CD8-positive, alpha-beta memory T cell (primary cell): ENCODE data around the gene SART3. TPM values are rescaled to one million over a fixed set of nuclear protein-coding genes. Genes with fewer than 3 reads are reported as not detected.

Experiments used
- CTCF ChIA-PET: fragments of 350-600 bp; sonication (Branson Sonifier 250); formaldehyde crosslinking; loops from one replicate; lab custom pipeline; 2021; ENCODE audit warnings: antibody characterized with exemption; lab: Charles Lee
- POLR2A ChIA-PET: fragments of 350-600 bp; sonication (Branson Sonifier 250); formaldehyde crosslinking; loops from one replicate; lab custom pipeline; 2021; ENCODE audit warnings: antibody characterized with exemption; lab: Charles Lee
- DNase-seq, 5 donors: peaks; one replicate each; pipeline versions ENCODE4 v3.0.0 to v3.0.0-alpha.2; 2020 to 2022; ENCODE audit warnings: mixed read lengths in 1 of 5
- H3K27ac ChIP-seq: one replicate; pipeline ENCODE4 v1.7.0; 2013; ENCODE audit warnings: low read depth, mild to moderate bottlenecking, low read length, moderate library complexity
- H3K27me3 ChIP-seq: 2 replicates; pipeline ENCODE4 v1.7.0; 2013; ENCODE audit warnings: low read length, mild to moderate bottlenecking; ENCODE audit not compliant: insufficient read depth, poor library complexity, severe bottlenecking
- H3K36me3 ChIP-seq: 2 replicates; pipeline ENCODE4 v1.7.0; 2013; ENCODE audit warnings: mild to moderate bottlenecking, low read length, moderate library complexity; ENCODE audit not compliant: insufficient read depth
- H3K4me1 ChIP-seq: 2 replicates; pipeline ENCODE4 v1.7.0; 2013; ENCODE audit warnings: mild to moderate bottlenecking, low read length, moderate library complexity; ENCODE audit not compliant: insufficient read depth
- H3K4me3 ChIP-seq: 2 replicates; pipeline ENCODE4 v1.7.0; 2013; ENCODE audit warnings: mild to moderate bottlenecking, low read length
- H3K9me3 ChIP-seq: 2 replicates; pipeline ENCODE4 v1.7.0; 2013; ENCODE audit warnings: mild to moderate bottlenecking, low read length
- H3K27ac Mint-ChIP-seq, 8 donors: one replicate each; pipeline ENCODE4 v1.8.0; 2020 to 2021; ENCODE audit warnings: mixed read lengths in 8 of 8, mild to moderate bottlenecking in 6 of 8, inconsistent platforms in 3 of 8, moderate library complexity in 3 of 8
- H3K27me3 Mint-ChIP-seq, 2 donors: one replicate each; pipeline ENCODE4 v1.8.0; 2020 to 2021; ENCODE audit warnings: mixed read lengths in 2 of 2, mild to moderate bottlenecking in 1 of 2, moderate library complexity in 1 of 2
- H3K36me3 Mint-ChIP-seq, 3 donors: one replicate each; pipeline ENCODE4 v1.8.0; 2020 to 2021; ENCODE audit warnings: mixed read lengths in 3 of 3, inconsistent platforms in 1 of 3, mild to moderate bottlenecking in 1 of 3
- H3K4me1 Mint-ChIP-seq, 3 donors: one replicate each; pipeline ENCODE4 v1.8.0; 2020 to 2021; ENCODE audit warnings: mixed read lengths in 3 of 3, inconsistent platforms in 1 of 3, mild to moderate bottlenecking in 1 of 3
- H3K4me3 Mint-ChIP-seq, 7 donors: one replicate each; pipeline ENCODE4 v1.8.0; 2020 to 2021; ENCODE audit warnings: mixed read lengths in 7 of 7, mild to moderate bottlenecking in 6 of 7, moderate library complexity in 4 of 7, inconsistent platforms in 2 of 7
- H3K9me3 Mint-ChIP-seq, 5 donors: one replicate each; pipeline ENCODE4 v1.8.0; 2020 to 2022; ENCODE audit warnings: mixed read lengths in 5 of 5, mild to moderate bottlenecking in 3 of 5, moderate library complexity in 2 of 5, inconsistent platforms in 1 of 5
- polyA plus RNA-seq: library from polyadenylated mRNA; unstranded; fragments of 300-500 nt; fragmentation: Illumina TruSeq; gene quantifications from one replicate; pipeline ENCODE4 v1.2.3, GENCODE V29; 2021
- total RNA-seq, 2 experiments: library from RNA; stranded (reverse); gene quantifications; one replicate each; pipeline ENCODE4 v1.2.3, GENCODE V29; 2021

SART3 gene
- total and polyA plus RNA-seq, 3 experiments from 2014 or later: 40.1 to 82.7 (median 82.4) TPM

- ChIA-PET CTCF (no interaction called here), POLR2A (no interaction called here)
- Mint-ChIP-seq H3K27ac (no peak overlapping the region), H3K4me1 (peaks cover 4 to 12% (median 7%) of the 10 kb centered on the region in 3 donors), H3K4me3 (no peak overlapping the region), H3K36me3 (no peaks in the 10 kb centered on the region), H3K9me3 (peaks cover 0 to 4% (median 2%) of the 10 kb centered on the region in 5 donors), H3K27me3 (no peaks in the 10 kb centered on the region)
- Histone ChIP-seq H3K36me3 (no peaks in the 10 kb centered on the region), H3K27me3 (no peaks in the 10 kb centered on the region), H3K4me1 (peaks cover under 1% of the 10 kb centered on the region), H3K9me3 (no peaks in the 10 kb centered on the region), H3K27ac (no peak overlapping the region), H3K4me3 (no peak overlapping the region)
- DNase-seq: no peak
Observed at GRCh38 chr12:108581311-108582227, 20.6 kb upstream of the SART3 start.

GRCh38 chr12:108580531-108580930, 19.6 kb upstream of the SART3 start:
- Mint-ChIP-seq H3K36me3 (no peaks in the 10 kb centered on the region), H3K4me1 (peaks cover 4 to 17% (median 8%) of the 10 kb centered on the region in 3 donors), H3K27ac (peak overlapping the region in 2 of 8 donors; percentile 17 to 58), H3K27me3 (no peaks in the 10 kb centered on the region), H3K4me3 (no peak overlapping the region), H3K9me3 (peaks cover 0 to 4% (median 2%) of the 10 kb centered on the region in 5 donors)
- peaks cover 6% of the 10 kb centered on the region for H3K4me1 ChIP-seq
- ChIA-PET CTCF (no interaction called here), POLR2A (no interaction called here)
- no peak overlapping the region for H3K27ac ChIP-seq
- H3K4me3 ChIP-seq: no peak overlapping the region
- H3K9me3 ChIP-seq: no peaks in the 10 kb centered on the region
- no peaks in the 10 kb centered on the region for H3K36me3 ChIP-seq
- H3K27me3 ChIP-seq: no peaks in the 10 kb centered on the region
- DNase-seq: no peak

- no peaks in the 10 kb centered on the region for H3K27me3 ChIP-seq
- Mint-ChIP-seq H3K4me1 (peaks cover 7 to 28% (median 21%) of the 10 kb centered on the region in 3 donors), H3K27ac (peak overlapping the region in 7 of 8 donors; percentile 6 to 87 (median 71)), H3K36me3 (no peaks in the 10 kb centered on the region), H3K9me3 (peaks cover 0 to 4% (median 2%) of the 10 kb centered on the region in 5 donors), H3K4me3 (no peak overlapping the region), H3K27me3 (no peaks in the 10 kb centered on the region)
- DNase-seq: no peak
- H3K4me1 ChIP-seq: peaks cover 11% of the 10 kb centered on the region
- H3K36me3 ChIP-seq: no peaks in the 10 kb centered on the region
- POLR2A ChIA-PET: no interaction called here
- H3K27ac ChIP-seq: no peak overlapping the region
- H3K9me3 ChIP-seq: no peaks in the 10 kb centered on the region
- no peak overlapping the region for H3K4me3 ChIP-seq
- CTCF ChIA-PET: no interaction called here
Observed at GRCh38 chr12:108578813-108579212, 17.8 kb upstream of the SART3 start.

GRCh38 chr12:108578264-108578663, 17.3 kb upstream of the SART3 start:
- peak overlapping the region in 1 of 8 donors; percentile 63 for H3K27ac Mint-ChIP-seq
- peaks cover 0 to 4% (median 2%) of the 10 kb centered on the region in 5 donors for H3K9me3 Mint-ChIP-seq

GRCh38 chr12:108577458-108577857, 16.5 kb upstream of the SART3 start:
- Mint-ChIP-seq H3K27ac (peak overlapping the region in 1 of 8 donors; percentile 62), H3K9me3 (peaks cover 0 to 4% (median 2%) of the 10 kb centered on the region in 5 donors), H3K4me3 (no peak overlapping the region), H3K27me3 (no peaks in the 10 kb centered on the region), H3K4me1 (peaks cover 9 to 34% (median 33%) of the 10 kb centered on the region in 3 donors), H3K36me3 (no peaks in the 10 kb centered on the region)
- POLR2A ChIA-PET: no interaction called here
- DNase-seq: no peak
- Histone ChIP-seq H3K27me3 (no peaks in the 10 kb centered on the region), H3K27ac (no peak overlapping the region), H3K9me3 (no peaks in the 10 kb centered on the region), H3K4me3 (no peak overlapping the region), H3K4me1 (peaks cover 11% of the 10 kb centered on the region), H3K36me3 (no peaks in the 10 kb centered on the region)
- CTCF ChIA-PET: interaction anchor here (1.9 to 18.3 kb wide), 2 partner anchors 9 to 41 kb away, joined by 10 to 206 read pairs; no protein-coding TSS in a partner anchor

More at GRCh38 chr12:108578264-108578663, 17.3 kb upstream of the SART3 start:
- H3K4me1 ChIP-seq: peaks cover 11% of the 10 kb centered on the region
- ChIA-PET CTCF (interaction anchor here (18.3 kb wide), 1 partner anchor 40 kb away, joined by 206 read pairs; no protein-coding TSS in a partner anchor), POLR2A (no interaction called here)
- no peaks in the 10 kb centered on the region for H3K27me3 ChIP-seq
- DNase-seq: no peak
- Mint-ChIP-seq H3K36me3 (no peaks in the 10 kb centered on the region), H3K4me3 (no peak overlapping the region), H3K27me3 (no peaks in the 10 kb centered on the region), H3K4me1 (peaks cover 7 to 28% (median 26%) of the 10 kb centered on the region in 3 donors)
- no peak overlapping the region for H3K4me3 ChIP-seq
- no peak overlapping the region for H3K27ac ChIP-seq
- H3K36me3 ChIP-seq: no peaks in the 10 kb centered on the region
- no peaks in the 10 kb centered on the region for H3K9me3 ChIP-seq

- H3K36me3 ChIP-seq: no peaks in the 10 kb centered on the region
- H3K4me3 ChIP-seq: no peak overlapping the region
- no peaks in the 10 kb centered on the region for H3K27me3 Mint-ChIP-seq
- CTCF ChIA-PET: interaction anchor here (1.0 to 18.3 kb wide), 3 partner anchors 9 to 231 kb away, joined by 3 to 206 read pairs (median 10); no protein-coding TSS in a partner anchor
- H3K36me3 Mint-ChIP-seq: no peaks in the 10 kb centered on the region
- H3K4me1 Mint-ChIP-seq: peaks cover 9 to 41% (median 40%) of the 10 kb centered on the region in 3 donors
- H3K9me3 ChIP-seq: no peaks in the 10 kb centered on the region
- H3K4me1 ChIP-seq: peaks cover 11% of the 10 kb centered on the region
- no peak for DNase-seq
- H3K9me3 Mint-ChIP-seq: peaks cover 0 to 4% (median 2%) of the 10 kb centered on the region in 5 donors
- POLR2A ChIA-PET: no interaction called here
- no peak overlapping the region for H3K4me3 Mint-ChIP-seq
- H3K27ac ChIP-seq: no peak overlapping the region
- H3K27ac Mint-ChIP-seq: no peak overlapping the region
- H3K27me3 ChIP-seq: no peaks in the 10 kb centered on the region
Observed at GRCh38 chr12:108576660-108577234, 15.8 kb upstream of the SART3 start.

GRCh38 chr12:108575199-108575912, 14.4 kb upstream of the SART3 start:
- Histone ChIP-seq H3K27ac (no peak overlapping the region), H3K9me3 (no peaks in the 10 kb centered on the region), H3K4me3 (no peak overlapping the region), H3K36me3 (no peaks in the 10 kb centered on the region), H3K27me3 (no peaks in the 10 kb centered on the region), H3K4me1 (peaks cover 23% of the 10 kb centered on the region)
- Mint-ChIP-seq H3K9me3 (peaks cover 0 to 4% (median 2%) of the 10 kb centered on the region in 5 donors), H3K36me3 (peaks cover 0 to 3% (median 0%) of the 10 kb centered on the region in 3 donors), H3K4me1 (peaks cover 12 to 51% (median 48%) of the 10 kb centered on the region in 3 donors), H3K27ac (peak overlapping the region in 3 of 8 donors; percentile 20 to 68 (median 60)), H3K4me3 (peak overlapping the region in 2 of 7 donors; percentile 10 to 38), H3K27me3 (no peaks in the 10 kb centered on the region)
- POLR2A ChIA-PET: interaction anchor here (0.6 kb wide), 1 partner anchor 1652 kb away, joined by 4 read pairs; no protein-coding TSS in a partner anchor
- peak in 1 of 5 donors; percentile 40 for DNase-seq
- CTCF ChIA-PET: interaction anchor here (18.3 kb wide), 1 partner anchor 43 kb away, joined by 206 read pairs; no protein-coding TSS in a partner anchor
